HL-60 (cell line): ENCODE measurements around the gene SLC15A2.

ENCODE experiments used
- DNase-seq, 2 experiments: peaks; one replicate each; pipeline ENCODE4 v3.0.0-alpha.2; 2010 to 2020; ENCODE audit warnings: low read depth in 1 of 2, low spot score in 1 of 2
- H3K27ac ChIP-seq: fragments of 250-450 bp; sonication (Bioruptor Pico); replicated peaks from 2 replicates; pipeline ENCODE4 v1.5.1; 2020; ENCODE audit warnings: mild to moderate bottlenecking, moderate library complexity
- H3K27me3 ChIP-seq: fragments of 250-450 bp; sonication (Bioruptor Pico); 2 replicates; pipeline ENCODE4 v1.5.1; 2021; ENCODE audit warnings: mild to moderate bottlenecking, moderate library complexity; ENCODE audit not compliant: insufficient read depth, poor library complexity, severe bottlenecking
- H3K4me3 ChIP-seq: replicated peaks from 2 replicates; pipeline ENCODE4 v1.5.1; 2011; ENCODE audit warnings: mild to moderate bottlenecking, control low read depth, low read length; ENCODE audit not compliant: insufficient read depth
- GABPA ChIP-seq: IDR thresholded peaks from 2 replicates; pipeline ENCODE4 v1.6.1; 2012; ENCODE audit warnings: low read depth
- POLR2AphosphoS5 ChIP-seq: IDR thresholded peaks from 2 replicates; pipeline ENCODE4 v1.6.1; 2012; ENCODE audit warnings: low read depth
- REST ChIP-seq: IDR thresholded peaks from 2 replicates; pipeline ENCODE4 v1.6.1; 2012; ENCODE audit warnings: low read depth; ENCODE audit not compliant: insufficient replicate concordance
- SPI1 ChIP-seq: IDR thresholded peaks from 2 replicates; pipeline ENCODE4 v1.6.1; 2012; ENCODE audit warnings: low read depth, mild to moderate bottlenecking, borderline replicate concordance
- TF ChIP-seq, protein P1 (sequence below): IDR thresholded peaks from one replicate; pipeline ENCODE4 v1.5.1; 2011; ENCODE audit warnings: low read length, control low read depth, inconsistent platforms; ENCODE audit not compliant: insufficient read depth

The SLC15A2 gene

DNA sequence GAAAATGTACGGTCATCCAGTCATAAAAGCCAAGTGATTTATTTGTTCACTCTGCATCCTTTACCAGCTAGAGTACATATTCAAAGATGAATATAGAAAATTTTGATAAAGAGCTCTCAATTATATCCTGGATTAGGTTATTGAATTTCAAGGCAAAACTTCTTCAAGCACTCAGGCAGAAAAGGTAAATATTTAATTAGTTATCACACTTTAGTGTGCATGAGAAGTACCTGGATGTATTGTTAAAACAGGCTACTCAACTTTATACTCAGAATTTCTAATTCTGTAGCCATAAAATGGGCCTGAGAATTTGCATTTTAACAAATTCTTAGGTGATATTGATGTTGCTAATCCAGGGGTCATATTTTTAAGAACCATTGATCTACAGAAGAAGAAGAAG is 82.5 kb downstream of the SLC15A2 start:
- Histone ChIP-seq H3K4me3 (no peak overlapping the region), H3K27ac (no peak overlapping the region), H3K27me3 (no peaks in the 10 kb centered on the region)
- DNase-seq = no peak
- no peak for TF ChIP-seq REST
- TF ChIP-seq POLR2AphosphoS5 = no peak
- no peak for TF ChIP-seq SPI1

DNA sequence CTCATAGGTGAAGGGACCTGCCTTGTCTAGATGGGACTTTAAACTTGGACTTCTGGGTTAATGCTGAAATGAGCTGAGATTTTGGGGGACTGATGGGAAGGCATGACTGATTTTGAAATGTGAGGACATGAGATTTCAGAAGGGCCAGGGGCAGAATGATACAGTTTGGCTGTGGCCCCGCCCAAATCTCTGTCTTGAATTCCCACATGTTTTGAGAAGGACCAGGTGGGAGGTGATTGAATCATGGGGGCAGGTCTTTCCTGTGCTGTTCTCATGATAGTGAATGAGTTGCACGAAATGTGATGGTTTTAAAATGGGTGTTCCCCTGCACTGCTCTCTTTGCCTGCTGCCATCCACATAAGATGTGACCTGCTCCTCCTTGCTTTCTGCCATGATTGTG is 85.0 kb downstream of the SLC15A2 start:
- TF ChIP-seq GABPA = no peak
- TF ChIP-seq REST = no peak
- TF ChIP-seq, protein P1, sequence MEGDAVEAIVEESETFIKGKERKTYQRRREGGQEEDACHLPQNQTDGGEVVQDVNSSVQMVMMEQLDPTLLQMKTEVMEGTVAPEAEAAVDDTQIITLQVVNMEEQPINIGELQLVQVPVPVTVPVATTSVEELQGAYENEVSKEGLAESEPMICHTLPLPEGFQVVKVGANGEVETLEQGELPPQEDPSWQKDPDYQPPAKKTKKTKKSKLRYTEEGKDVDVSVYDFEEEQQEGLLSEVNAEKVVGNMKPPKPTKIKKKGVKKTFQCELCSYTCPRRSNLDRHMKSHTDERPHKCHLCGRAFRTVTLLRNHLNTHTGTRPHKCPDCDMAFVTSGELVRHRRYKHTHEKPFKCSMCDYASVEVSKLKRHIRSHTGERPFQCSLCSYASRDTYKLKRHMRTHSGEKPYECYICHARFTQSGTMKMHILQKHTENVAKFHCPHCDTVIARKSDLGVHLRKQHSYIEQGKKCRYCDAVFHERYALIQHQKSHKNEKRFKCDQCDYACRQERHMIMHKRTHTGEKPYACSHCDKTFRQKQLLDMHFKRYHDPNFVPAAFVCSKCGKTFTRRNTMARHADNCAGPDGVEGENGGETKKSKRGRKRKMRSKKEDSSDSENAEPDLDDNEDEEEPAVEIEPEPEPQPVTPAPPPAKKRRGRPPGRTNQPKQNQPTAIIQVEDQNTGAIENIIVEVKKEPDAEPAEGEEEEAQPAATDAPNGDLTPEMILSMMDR = no peak
- no peak for TF ChIP-seq SPI1
- no peak for TF ChIP-seq POLR2AphosphoS5
- H3K27ac ChIP-seq = no peak overlapping the region

DNA sequence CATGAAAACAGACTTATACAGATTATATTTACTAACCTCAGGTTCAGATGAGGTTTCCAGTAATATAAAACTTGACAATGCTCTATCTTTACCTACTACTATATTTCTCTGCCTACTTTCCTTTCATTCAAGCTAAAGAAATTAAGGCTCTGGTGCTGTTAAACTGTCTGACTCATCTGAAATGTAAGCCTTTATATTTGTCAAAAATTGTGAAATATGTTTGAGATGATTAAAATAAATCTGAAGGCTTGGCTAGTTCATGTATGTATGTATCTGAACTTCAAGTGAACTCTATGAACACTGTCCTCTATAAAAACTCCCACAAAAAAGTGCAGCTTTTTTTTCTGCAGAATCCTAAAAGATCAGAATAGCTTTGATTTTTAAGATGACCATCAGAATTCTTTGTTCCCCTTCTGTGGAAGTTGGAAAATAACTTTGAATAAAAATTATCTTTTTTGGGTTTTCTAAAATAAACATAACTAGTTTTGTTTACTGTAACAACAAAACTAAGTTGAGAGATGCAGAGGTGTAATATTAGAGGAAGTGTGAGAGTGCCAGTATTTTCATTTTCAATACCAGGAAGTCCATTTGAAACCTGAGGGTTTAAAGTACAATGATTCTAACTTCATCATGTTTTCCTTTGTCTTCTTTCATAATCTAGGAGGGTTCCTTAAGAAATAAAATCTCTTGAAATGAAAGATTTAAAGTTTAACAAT is 85.7 kb downstream of the SLC15A2 start:
- H3K4me3 ChIP-seq = no peak overlapping the region
- no peak for TF ChIP-seq GABPA
- no peak for TF ChIP-seq REST
- TF ChIP-seq, protein P1 = no peak
- no peak for TF ChIP-seq POLR2AphosphoS5
- peak; percentile 47; the same call in 1 of the 2 replicates for TF ChIP-seq SPI1
- H3K27ac ChIP-seq = no peak overlapping the region
- H3K27me3 ChIP-seq = no peaks in the 10 kb centered on the region
- DNase-seq = no peak

More for the DNA sequence above, 85.0 kb downstream of the SLC15A2 start:
- Histone ChIP-seq H3K27me3 (no peaks in the 10 kb centered on the region), H3K4me3 (no peak overlapping the region)
- DNase-seq = no peak
